CD4-positive, alpha-beta T cell treated with Interferon gamma for 1 hour (primary cell): ENCODE measurements around the gene STX8.
A peak's percentile ranks its signal among the peaks of the same experiment; 100 is the strongest.
"Not testable (repeated sequence)": the region's sequence is repeated elsewhere in the genome, so short reads cannot be mapped to it uniquely, and the experiment has no call there.

Experiments
- DNase-seq: peaks from one replicate; pipeline ENCODE4 v3.0.0-alpha.2; 2020

Gene STX8

GRCh38 chr17:9575381-9576101 lies at the start of gene STX8:
STX8 (minus strand) TSS chr17:9575820; CDS start chr17:9575808, 12 bp downstream.
- DNase-seq: peak; percentile 73

DNA sequence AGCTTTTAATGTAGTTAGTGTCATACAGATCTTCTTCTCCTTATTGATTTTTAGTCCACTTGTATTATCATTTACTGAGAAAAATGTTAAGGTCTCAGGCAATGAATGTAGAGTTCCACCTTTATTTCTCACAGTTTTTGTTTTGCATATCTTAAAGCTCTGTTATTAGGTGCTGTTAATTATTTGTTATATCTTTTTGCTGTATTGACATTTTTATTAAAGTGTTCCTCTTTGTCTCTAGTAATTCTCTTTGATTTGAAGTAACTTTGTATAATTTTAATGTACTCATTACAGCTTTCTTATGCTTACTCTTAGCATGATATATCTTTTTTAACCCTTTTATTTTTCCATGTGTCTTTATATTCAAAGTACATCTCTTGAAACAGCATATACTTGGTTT lies 47.3 kb upstream of the STX8 start:
- no peak for DNase-seq

- no peak for DNase-seq
Observed at GRCh38 chr17:9615486-9615885, 39.9 kb upstream of the STX8 start.

GRCh38 chr17:9612006-9612405 lies 36.4 kb upstream of the STX8 start:
- DNase-seq: no peak

DNA sequence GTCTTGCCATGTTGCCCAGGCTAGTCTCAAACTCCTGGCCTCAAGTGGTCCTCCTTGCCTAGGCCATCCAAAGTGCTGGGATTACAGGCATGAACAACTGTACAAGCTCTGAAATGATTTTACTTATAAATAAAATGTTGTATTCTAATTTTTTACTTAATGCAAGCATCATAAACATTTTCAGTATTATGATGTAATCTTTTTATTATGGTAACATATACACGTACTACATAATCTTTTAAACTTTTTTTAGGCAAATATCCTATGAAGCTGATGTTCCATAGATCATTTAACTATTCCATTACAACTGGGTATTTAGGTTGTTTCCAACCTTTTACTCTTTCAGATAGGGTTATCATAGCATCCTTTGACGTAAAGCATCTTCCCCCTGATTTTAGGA lies 35.9 kb upstream of the STX8 start:
- no peak for DNase-seq

GRCh38 chr17:9607058-9607457 lies 31.4 kb upstream of the STX8 start:
- not testable (repeated sequence) for DNase-seq

DNA sequence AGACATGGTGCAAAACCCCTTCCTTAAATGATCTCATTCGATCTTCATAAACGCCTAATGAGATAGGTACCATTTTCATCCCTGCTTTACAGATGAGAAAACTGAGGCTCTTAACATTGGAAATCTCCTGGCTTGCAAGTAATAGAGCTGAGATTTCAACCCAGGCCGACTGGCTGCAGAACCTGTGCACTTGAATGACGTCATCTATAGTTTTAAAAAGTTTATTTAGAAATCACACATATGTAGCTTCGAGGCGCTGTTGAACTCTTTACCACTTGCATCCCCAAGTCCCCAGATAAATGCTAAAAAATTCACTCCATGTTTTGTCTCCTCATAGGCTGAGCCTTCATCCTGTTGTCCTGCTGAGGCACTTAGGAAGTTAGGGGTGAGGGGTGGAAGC lies 30.8 kb upstream of the STX8 start:
- no peak for DNase-seq

DNA sequence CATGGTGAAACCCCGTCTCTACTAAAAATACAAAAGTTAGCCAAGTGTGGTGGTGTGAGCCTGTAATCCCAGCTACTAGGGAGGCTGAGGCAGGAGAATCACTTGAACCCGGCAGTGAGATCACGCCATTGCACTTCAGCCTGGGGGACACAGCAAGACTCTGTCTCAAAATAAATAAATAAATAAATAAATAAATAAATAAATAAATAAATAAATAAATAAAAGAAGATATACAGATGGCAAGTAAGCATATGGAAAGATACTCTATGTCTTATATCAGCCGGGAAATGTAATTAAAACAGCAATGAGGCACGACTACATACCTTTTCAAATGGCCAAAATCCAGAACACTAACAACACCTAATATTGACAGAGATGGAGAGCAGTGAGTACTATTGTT lies 29.0 kb upstream of the STX8 start:
- DNase-seq: not testable (repeated sequence)

DNA sequence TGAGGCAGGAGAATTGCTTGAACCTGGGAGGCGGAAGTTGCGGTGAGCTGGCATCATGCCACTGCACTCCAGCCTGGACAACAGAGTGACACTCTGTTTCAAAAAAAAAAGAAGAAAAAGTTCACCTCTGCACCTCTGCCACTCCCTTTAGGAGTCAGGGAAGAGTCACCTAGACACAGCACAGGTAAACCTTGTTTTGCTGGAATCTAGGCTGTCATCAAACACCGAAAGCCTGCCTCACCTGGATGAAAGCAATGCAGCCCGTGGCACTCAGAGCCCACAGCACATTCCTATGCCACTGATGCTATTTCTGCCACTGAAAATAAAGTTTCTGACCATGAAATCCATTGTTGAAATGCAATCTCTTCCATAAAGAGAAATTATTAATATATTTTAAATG lies 23.0 kb upstream of the STX8 start:
- DNase-seq: no peak

DNA sequence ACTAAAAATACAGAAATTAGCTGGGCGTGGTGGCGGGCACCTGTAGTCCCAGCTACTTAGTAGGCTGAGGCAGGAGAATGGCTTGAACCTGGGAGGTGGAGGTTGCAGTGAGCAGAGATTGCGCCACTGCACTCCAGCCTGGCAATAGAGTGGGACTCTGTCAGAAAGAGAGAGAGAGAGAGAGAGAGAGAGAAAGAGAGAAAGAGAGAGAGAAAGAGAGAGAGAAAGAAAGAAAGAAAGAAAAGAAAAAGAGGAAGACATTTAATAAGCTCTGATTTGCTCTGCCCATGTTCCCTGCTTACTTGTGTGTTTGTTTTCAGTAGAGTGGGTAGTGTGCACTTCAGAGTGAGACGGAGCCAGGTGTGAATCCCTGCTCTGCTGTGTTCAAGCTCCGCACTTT lies 22.0 kb upstream of the STX8 start:
- DNase-seq: not testable (repeated sequence)

- no peak for DNase-seq
Observed at GRCh38 chr17:9594065-9594464, 18.4 kb upstream of the STX8 start.

GRCh38 chr17:9587969-9588656 lies 12.5 kb upstream of the STX8 start:
- no peak for DNase-seq

GRCh38 chr17:9577373-9577709 lies 1.7 kb upstream of the STX8 start:
- no peak for DNase-seq

DNA sequence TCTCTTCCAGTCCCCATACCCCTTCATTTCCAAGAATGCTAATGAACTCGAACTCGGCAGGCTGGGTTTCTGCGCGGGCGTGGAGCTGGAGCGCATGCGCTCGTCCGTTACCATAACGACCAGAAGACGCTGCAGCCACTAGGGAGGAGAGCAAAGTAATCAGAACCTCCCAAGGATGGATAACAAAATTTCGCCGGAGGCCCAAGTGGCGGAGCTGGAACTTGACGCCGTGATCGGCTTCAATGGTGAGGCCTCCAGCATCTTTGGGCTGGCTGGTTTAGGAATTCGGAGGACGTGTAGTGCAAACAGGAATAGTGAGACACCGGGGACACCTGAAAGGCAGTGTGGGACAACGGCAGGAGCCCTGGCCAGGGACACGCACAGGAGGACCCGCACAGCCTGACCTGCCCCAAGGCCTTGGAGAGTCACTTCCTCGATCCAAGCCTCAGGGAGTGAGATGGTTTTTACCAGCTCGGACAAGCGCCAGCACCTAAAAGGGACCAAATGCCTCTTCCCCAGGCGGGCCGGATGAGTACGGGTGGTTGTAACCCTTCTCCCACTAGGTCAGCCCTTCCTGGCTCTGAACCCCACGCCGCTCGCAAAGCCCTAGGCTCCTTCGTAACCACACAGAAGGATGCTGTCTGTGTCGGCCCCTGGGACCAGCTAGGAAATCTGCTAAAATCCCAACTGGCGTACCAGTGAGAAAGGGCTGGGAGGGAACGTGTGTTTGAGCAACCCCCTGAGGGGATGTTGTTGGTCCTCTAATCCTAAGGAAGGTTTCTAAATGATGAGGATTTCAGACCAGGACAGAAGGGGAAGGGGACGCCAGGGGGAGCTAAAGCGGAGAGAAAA lies 1.1 kb upstream of the STX8 start, which contains the start of gene CFAP52:
Gene CFAP52 (plus strand): TSS at position 122 of the 852 bp plus-strand sequence. CDS start 54 bp downstream, at position 176.
- DNase-seq: peak; percentile 75

DNA sequence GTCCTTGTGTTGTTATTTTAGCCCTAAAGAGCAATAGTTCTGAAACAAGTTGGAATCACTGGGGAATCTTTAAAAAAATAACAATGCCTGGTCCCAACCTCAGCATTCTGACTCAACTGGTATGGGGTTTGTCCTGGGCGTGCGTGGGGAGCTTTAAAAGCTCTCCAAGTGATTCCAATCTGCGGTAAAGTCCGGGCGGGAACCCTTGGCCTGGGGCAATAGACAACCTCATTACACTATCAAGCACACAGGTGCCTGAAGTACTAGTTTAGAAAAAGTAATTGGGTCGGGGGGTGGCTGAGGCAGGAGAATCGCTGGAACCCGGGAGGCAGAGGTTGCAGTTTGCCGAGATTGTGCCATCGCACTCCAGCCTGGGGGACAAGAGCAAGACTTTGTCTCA lies 4.4 kb downstream of the STX8 start:
- no peak for DNase-seq

DNA sequence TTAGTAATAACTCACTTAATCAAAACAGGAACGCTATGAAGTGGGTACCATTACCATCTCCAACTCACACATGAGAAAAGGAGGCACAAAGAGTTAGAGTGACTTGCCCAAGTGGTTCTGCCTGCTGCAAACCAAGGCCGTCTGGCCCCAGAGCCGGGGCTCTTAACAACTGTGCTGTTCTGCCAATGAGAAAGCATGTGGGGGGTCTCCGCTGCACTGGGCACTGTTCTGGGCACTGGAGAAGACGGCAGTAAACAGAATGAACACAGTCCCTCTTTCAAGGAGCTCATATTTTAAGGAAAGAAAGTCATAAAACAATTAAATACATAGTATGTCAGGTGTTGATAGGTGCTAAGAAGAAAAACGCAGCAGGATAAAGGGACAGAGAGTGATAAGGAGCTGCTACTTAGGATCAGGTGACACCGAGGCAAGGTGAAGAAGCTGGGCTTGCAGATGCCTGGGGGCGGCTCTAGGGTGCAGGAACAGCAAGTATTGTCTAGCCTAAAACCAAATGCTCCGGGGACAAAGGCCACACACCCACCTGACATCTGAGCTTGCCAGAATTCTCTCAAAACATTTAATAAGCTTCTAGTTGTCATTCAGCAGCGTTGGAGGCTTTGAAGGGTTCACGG lies 6.5 kb downstream of the STX8 start:
- no peak for DNase-seq

GRCh38 chr17:9568004-9568403 lies 7.6 kb downstream of the STX8 start:
- no peak for DNase-seq

GRCh38 chr17:9566739-9567138 lies 8.9 kb downstream of the STX8 start:
- DNase-seq: not testable (repeated sequence)

GRCh38 chr17:9566067-9566466 lies 9.6 kb downstream of the STX8 start:
- DNase-seq: no peak

DNA sequence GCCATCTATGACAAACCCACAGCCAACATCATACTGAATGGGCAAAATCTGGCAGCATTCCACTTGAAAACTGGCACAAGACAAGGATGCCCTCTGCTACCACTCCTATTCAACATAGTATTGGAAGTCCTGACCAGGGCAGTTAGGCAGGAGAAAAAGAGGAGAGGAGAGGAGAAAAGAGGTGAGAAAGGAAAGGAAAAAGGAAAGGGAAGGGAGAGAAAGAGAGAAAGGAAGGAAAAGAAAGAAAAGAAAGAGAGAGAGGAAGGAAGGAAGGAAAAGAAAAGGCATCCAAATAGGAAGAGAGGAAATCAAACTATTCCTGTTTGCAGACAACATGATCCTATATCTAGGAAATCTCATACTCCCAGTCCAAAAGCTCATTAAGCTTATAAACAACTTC lies 11.5 kb downstream of the STX8 start:
- no peak for DNase-seq

DNA sequence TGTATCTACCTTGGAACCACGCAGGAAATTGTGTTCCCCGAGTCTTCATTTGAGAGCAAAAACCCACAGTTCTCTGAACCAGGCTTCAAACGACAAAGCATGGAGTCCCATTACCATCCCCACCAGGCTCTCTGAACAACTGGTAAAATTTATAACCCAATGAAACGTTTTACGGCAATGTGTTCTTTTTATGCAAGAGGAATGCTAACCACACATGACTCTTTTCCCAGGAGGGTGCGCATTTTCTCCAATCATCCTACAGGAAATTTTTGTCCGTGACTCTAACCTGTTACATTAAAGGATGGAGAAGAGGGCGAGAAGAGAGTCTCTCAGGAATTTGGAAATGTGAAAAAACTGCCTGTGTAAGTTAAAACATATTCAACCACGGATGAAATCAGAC lies 17.8 kb downstream of the STX8 start:
- DNase-seq: no peak

GRCh38 chr17:9557161-9557755 lies 18.4 kb downstream of the STX8 start:
- no peak for DNase-seq

DNA sequence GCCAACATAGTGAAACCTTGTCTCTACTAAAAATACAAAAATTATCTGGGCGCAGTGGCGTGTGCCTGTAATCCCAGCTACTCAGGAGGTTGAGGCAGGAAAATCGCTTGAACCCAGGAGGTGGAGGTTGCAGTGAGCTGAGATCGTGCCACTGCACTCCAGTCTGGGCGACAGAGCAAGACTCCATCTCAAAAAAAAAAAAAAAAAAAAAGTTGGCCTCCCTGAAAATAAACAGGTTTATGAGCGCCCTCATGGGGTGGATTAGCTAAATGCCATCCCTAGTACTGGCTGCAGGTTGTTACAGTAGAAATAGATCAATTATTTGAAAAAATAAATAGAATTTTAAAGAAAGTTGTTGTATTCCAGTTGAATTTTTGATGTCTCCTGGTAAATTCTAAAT lies 20.9 kb downstream of the STX8 start:
- DNase-seq: peak; percentile 18
